Caco-2 (cell line): ENCODE measurements around the gene MSMB. TPM values are rescaled to one million over a fixed set of nuclear protein-coding genes. Genes with fewer than 3 reads are reported as not detected.

Source experiments
- BruUV-seq: library from RNA; stranded (reverse); fragments of 400-500 nt; replicated peaks from 2 replicates; lab custom pipeline; 2021; lab: Mats Ljungman, UMichigan
- CTCF ChIA-PET: fragments of 300-600 bp; sonication (Branson Sonifier 250); formaldehyde crosslinking; loops from one replicate; lab custom pipeline; 2022; ENCODE audit warnings: antibody characterized with exemption; lab: Charles Lee
- POLR2A ChIA-PET: fragments of 300-600 bp; sonication (Branson Sonifier 250); formaldehyde crosslinking; loops from one replicate; lab custom pipeline; 2022; ENCODE audit warnings: antibody characterized with exemption; lab: Charles Lee
- DNase-seq, 2 experiments: peaks; one replicate each; pipeline versions ENCODE4 v3.0.0 to v3.0.0-alpha.2; 2020 to 2022
- H3K27me3 ChIP-seq: replicated peaks from 2 replicates; pipeline ENCODE4 v1.6.0; 2011; ENCODE audit warnings: low read length; ENCODE audit not compliant: control insufficient read depth, insufficient read depth
- H3K36me3 ChIP-seq: 2 replicates; pipeline ENCODE4 v1.5.1; 2011; ENCODE audit warnings: low read length; ENCODE audit not compliant: control insufficient read depth, insufficient read depth
- H3K4me1 ChIP-seq: fragments of 250-450 bp; sonication (Bioruptor Pico); 2 replicates; pipeline ENCODE4 v1.5.1; 2020; ENCODE audit warnings: mild to moderate bottlenecking
- H3K4me3 ChIP-seq: 2 replicates; pipeline ENCODE4 v1.5.1; 2011; ENCODE audit warnings: low read depth, mild to moderate bottlenecking, control low read depth, low read length
- H3K9me3 ChIP-seq: fragments of 250-450 bp; sonication (Bioruptor Pico); 2 replicates; pipeline ENCODE4 v1.5.1; 2020; ENCODE audit warnings: mild to moderate bottlenecking, moderate library complexity
- H3K27ac Mint-ChIP-seq: one replicate; pipeline ENCODE4 v1.8.0; 2022; ENCODE audit warnings: mixed read lengths; ENCODE audit not compliant: unreplicated experiment
- H3K27me3 Mint-ChIP-seq: one replicate; pipeline ENCODE4 v1.8.0; 2022; ENCODE audit warnings: mixed read lengths; ENCODE audit not compliant: insufficient read depth, unreplicated experiment
- H3K36me3 Mint-ChIP-seq: one replicate; pipeline ENCODE4 v1.8.0; 2022; ENCODE audit warnings: mild to moderate bottlenecking, mixed read lengths; ENCODE audit not compliant: insufficient read depth, unreplicated experiment
- H3K4me1 Mint-ChIP-seq: one replicate; pipeline ENCODE4 v1.8.0; 2022; ENCODE audit warnings: low read depth, mixed read lengths; ENCODE audit not compliant: unreplicated experiment
- H3K4me3 Mint-ChIP-seq: one replicate; pipeline ENCODE4 v1.8.0; 2022; ENCODE audit warnings: mild to moderate bottlenecking, moderate library complexity, mixed read lengths; ENCODE audit not compliant: unreplicated experiment
- H3K9me3 Mint-ChIP-seq: one replicate; pipeline ENCODE4 v1.8.0; 2022; ENCODE audit warnings: mixed read lengths; ENCODE audit not compliant: unreplicated experiment
- intact Hi-C: fragments of 100-400 bp; cut with micrococcal nuclease; formaldehyde crosslinking; loops from one replicate; pipeline ENCODE4 v1.10.0; 2022; ENCODE audit not compliant: unreplicated experiment
- total RNA-seq: library from RNA; stranded (reverse); gene quantifications from 2 replicates; pipeline ENCODE4 v1.2.3, GENCODE V29; 2022
- TF ChIP-seq, protein P1 (sequence below), 2 experiments: fragments of 200-600 bp in 1 of 2; IDR thresholded peaks; 1 replicate in 1 of 2; 2 replicates in 1 of 2; pipeline versions ENCODE4 v1.5.1 to v1.8.0; 2011 to 2022; ENCODE audit warnings: antibody characterized with exemption in 1 of 2, control low read depth in 1 of 2, inconsistent platforms in 1 of 2, low read depth in 1 of 2, low read length in 1 of 2, mild to moderate bottlenecking in 1 of 2, moderate library complexity in 1 of 2; ENCODE audit not compliant: insufficient read depth in 1 of 2, severe bottlenecking in 1 of 2, unreplicated experiment in 1 of 2

The MSMB gene
- total RNA-seq, 1 experiment from 2014 or later = 0.84 TPM

- Mint-ChIP-seq H3K4me3 (no peak overlapping the region), H3K9me3 (no peaks in the 10 kb centered on the region), H3K4me1 (peaks cover 26% of the 10 kb centered on the region), H3K27ac (no peak overlapping the region), H3K27me3 (no peaks in the 10 kb centered on the region), H3K36me3 (no peaks in the 10 kb centered on the region)
- Histone ChIP-seq H3K27me3 (no peaks in the 10 kb centered on the region), H3K9me3 (no peaks in the 10 kb centered on the region), H3K4me3 (no peak overlapping the region), H3K4me1 (peaks cover 25% of the 10 kb centered on the region), H3K36me3 (no peaks in the 10 kb centered on the region)
- CTCF ChIA-PET = interaction anchor here (0.6 to 1.0 kb wide), 2 partner anchors 16 to 31 kb away, joined by 3 read pairs; no protein-coding TSS in a partner anchor
- no peak for DNase-seq
- intact Hi-C loops = no loop called here
- BruUV-seq = no TSS peak
- POLR2A ChIA-PET = interaction anchor here (1.1 kb wide), 1 partner anchor 16 kb away, joined by 3 read pairs; no protein-coding TSS in a partner anchor
- TF ChIP-seq, protein P1, sequence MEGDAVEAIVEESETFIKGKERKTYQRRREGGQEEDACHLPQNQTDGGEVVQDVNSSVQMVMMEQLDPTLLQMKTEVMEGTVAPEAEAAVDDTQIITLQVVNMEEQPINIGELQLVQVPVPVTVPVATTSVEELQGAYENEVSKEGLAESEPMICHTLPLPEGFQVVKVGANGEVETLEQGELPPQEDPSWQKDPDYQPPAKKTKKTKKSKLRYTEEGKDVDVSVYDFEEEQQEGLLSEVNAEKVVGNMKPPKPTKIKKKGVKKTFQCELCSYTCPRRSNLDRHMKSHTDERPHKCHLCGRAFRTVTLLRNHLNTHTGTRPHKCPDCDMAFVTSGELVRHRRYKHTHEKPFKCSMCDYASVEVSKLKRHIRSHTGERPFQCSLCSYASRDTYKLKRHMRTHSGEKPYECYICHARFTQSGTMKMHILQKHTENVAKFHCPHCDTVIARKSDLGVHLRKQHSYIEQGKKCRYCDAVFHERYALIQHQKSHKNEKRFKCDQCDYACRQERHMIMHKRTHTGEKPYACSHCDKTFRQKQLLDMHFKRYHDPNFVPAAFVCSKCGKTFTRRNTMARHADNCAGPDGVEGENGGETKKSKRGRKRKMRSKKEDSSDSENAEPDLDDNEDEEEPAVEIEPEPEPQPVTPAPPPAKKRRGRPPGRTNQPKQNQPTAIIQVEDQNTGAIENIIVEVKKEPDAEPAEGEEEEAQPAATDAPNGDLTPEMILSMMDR (IDR thresholded peaks at IDR 0.05; ENCODE audit: insufficient read depth in 1 of 2, low read depth in 1 of 2, low read length in 1 of 2, severe bottlenecking in 1 of 2, unreplicated experiment in 1 of 2) = peak; percentile 25 to 58
These were observed 2.1 kb upstream of the MSMB start for GRCh38 chr10:46048152-46048551.

DNA sequence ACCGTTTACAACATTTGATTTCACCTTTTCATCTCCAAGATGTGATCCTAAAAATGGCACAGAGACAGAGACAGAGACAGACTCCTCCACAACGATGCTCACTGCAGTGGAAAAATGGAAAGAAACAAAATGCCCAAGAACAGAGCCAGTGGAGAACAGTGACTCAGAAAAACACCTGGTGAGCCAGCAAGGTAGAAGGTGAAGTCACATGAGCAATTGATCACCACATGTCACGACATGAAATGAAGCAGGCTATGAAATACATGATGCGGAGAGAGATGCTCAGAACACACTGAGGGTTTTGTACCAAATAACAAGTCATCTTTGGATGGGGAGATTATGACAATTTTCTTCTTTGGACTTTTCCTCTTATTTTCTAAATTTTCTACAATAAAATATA lies 3.5 kb downstream of the MSMB start:
- Mint-ChIP-seq H3K4me1 (peaks cover 4% of the 10 kb centered on the region), H3K4me3 (no peak overlapping the region), H3K36me3 (peaks cover 6% of the 10 kb centered on the region), H3K9me3 (no peaks in the 10 kb centered on the region), H3K27ac (no peak overlapping the region), H3K27me3 (no peaks in the 10 kb centered on the region)
- no peak for DNase-seq
- intact Hi-C loops = no loop called here
- Histone ChIP-seq H3K9me3 (no peaks in the 10 kb centered on the region), H3K27me3 (no peaks in the 10 kb centered on the region), H3K36me3 (no peaks in the 10 kb centered on the region), H3K4me3 (no peak overlapping the region), H3K4me1 (peaks cover 4% of the 10 kb centered on the region; the same call in 1 of the 2 replicates)
- BruUV-seq = no TSS peak
- ChIA-PET POLR2A (no interaction called here), CTCF (no interaction called here)
- TF ChIP-seq, protein P1 (IDR thresholded peaks at IDR 0.05; ENCODE audit: insufficient read depth in 1 of 2, low read depth in 1 of 2, low read length in 1 of 2, severe bottlenecking in 1 of 2, unreplicated experiment in 1 of 2) = no peak

GRCh38 chr10:46040004-46040403 lies 6.1 kb downstream of the MSMB start:
- BruUV-seq = no TSS peak
- peaks cover 4% of the 10 kb centered on the region for H3K4me1 Mint-ChIP-seq
- POLR2A ChIA-PET = no interaction called here
- TF ChIP-seq, protein P1 (IDR thresholded peaks at IDR 0.05; ENCODE audit: insufficient read depth in 1 of 2, low read depth in 1 of 2, low read length in 1 of 2, severe bottlenecking in 1 of 2, unreplicated experiment in 1 of 2) = no peak
- CTCF ChIA-PET = interaction anchor here (1.0 to 1.1 kb wide), 2 partner anchors 12 to 188 kb away, joined by 3 read pairs; no protein-coding TSS in a partner anchor
- DNase-seq = no peak
- H3K4me1 ChIP-seq = peaks cover 12% of the 10 kb centered on the region
- intact Hi-C loops = no loop called here
- no peaks in the 10 kb centered on the region for H3K9me3 ChIP-seq
- H3K27me3 Mint-ChIP-seq = no peaks in the 10 kb centered on the region
- 0 out of 2 replicates have a peak, but pooled peaks cover 2% of the 10 kb centered on the region for H3K36me3 ChIP-seq
- no peaks in the 10 kb centered on the region for H3K27me3 ChIP-seq
- no peak overlapping the region for H3K4me3 Mint-ChIP-seq
- H3K4me3 ChIP-seq = no peak overlapping the region
- no peak overlapping the region for H3K27ac Mint-ChIP-seq
- peaks cover 6% of the 10 kb centered on the region for H3K36me3 Mint-ChIP-seq
- no peaks in the 10 kb centered on the region for H3K9me3 Mint-ChIP-seq
